WTC11 (cell line): Measurements from ENCODE around the gene RGS1. TPM values are rescaled to one million over a fixed set of nuclear protein-coding genes. Genes with fewer than 3 reads are reported as not detected.

ENCODE experiments used
- ATAC-seq: fragments of 200-7000 bp; cut with Tn5 transposase; 2 replicates; pipeline ENCODE4 v1.10.0; 2021; ENCODE audit warnings: mild to moderate bottlenecking, moderate library complexity
- CTCF ChIA-PET: fragments of 300-600 bp; sonication (Branson Sonifier 250); formaldehyde crosslinking; loops from one replicate; lab custom pipeline; 2021; ENCODE audit warnings: antibody characterized with exemption; lab: Charles Lee
- POLR2A ChIA-PET: fragments of 350-600 bp; sonication (Branson Sonifier 250); formaldehyde crosslinking; loops from one replicate; lab custom pipeline; 2021; ENCODE audit warnings: antibody characterized with exemption; lab: Charles Lee
- DNase-seq: peaks from one replicate; pipeline ENCODE4 v3.0.0; 2021; ENCODE audit warnings: low spot score
- H3K27ac Mint-ChIP-seq: 2 replicates; pipeline ENCODE4 v1.8.0; 2021; ENCODE audit warnings: mixed read lengths
- H3K27me3 Mint-ChIP-seq: 2 replicates; pipeline ENCODE4 v1.8.0; 2021; ENCODE audit warnings: low read depth, mild to moderate bottlenecking, moderate library complexity, mixed read lengths
- H3K36me3 Mint-ChIP-seq: 2 replicates; pipeline ENCODE4 v1.8.0; 2021; ENCODE audit warnings: mixed read lengths
- H3K4me1 Mint-ChIP-seq: 2 replicates; pipeline ENCODE4 v1.8.0; 2022; ENCODE audit warnings: mixed read lengths
- H3K4me3 Mint-ChIP-seq: 2 replicates; pipeline ENCODE4 v1.8.0; 2021; ENCODE audit warnings: mild to moderate bottlenecking, moderate library complexity, mixed read lengths
- H3K9me3 Mint-ChIP-seq: 2 replicates; pipeline ENCODE4 v1.8.0; 2021; ENCODE audit warnings: mixed read lengths
- ATF1 ChIP-seq: sonication (generic); formaldehyde crosslinking; IDR thresholded peaks from 2 replicates; pipeline ENCODE4 v1.8.1; 2023; ENCODE audit warnings: mild to moderate bottlenecking, moderate library complexity, missing genetic modification reagents
- EMX1 ChIP-seq: fragments of 250-450 bp; sonication (Bioruptor Pico); IDR thresholded peaks from 2 replicates; pipeline ENCODE4 v1.8.0; 2021; ENCODE audit warnings: mild to moderate bottlenecking
- FOXJ3 ChIP-seq: sonication (generic); formaldehyde crosslinking; IDR thresholded peaks from 2 replicates; pipeline ENCODE4 v1.9.0; 2021; ENCODE audit warnings: missing genetic modification reagents, mild to moderate bottlenecking, borderline replicate concordance
- FOXP1 ChIP-seq: sonication (generic); formaldehyde crosslinking; IDR thresholded peaks from 2 replicates; pipeline ENCODE4 v1.8.0; 2022; ENCODE audit warnings: missing genetic modification reagents, mild to moderate bottlenecking, moderate library complexity, borderline replicate concordance
- GABPB1 ChIP-seq: sonication (generic); formaldehyde crosslinking; IDR thresholded peaks from 2 replicates; pipeline ENCODE4 v1.8.1; 2023; ENCODE audit warnings: mild to moderate bottlenecking, missing genetic modification reagents
- HMGXB4 ChIP-seq: sonication (generic); formaldehyde crosslinking; IDR thresholded peaks from 2 replicates; pipeline ENCODE4 v1.8.1; 2023; ENCODE audit warnings: mild to moderate bottlenecking, moderate library complexity, missing genetic modification reagents
- KAT7 ChIP-seq: sonication (generic); formaldehyde crosslinking; IDR thresholded peaks from 2 replicates; pipeline ENCODE4 v1.8.1; 2023; ENCODE audit warnings: missing genetic modification reagents, mild to moderate bottlenecking, borderline replicate concordance
- MLX ChIP-seq: sonication (generic); formaldehyde crosslinking; IDR thresholded peaks from 2 replicates; pipeline ENCODE4 v1.8.1; 2023; ENCODE audit warnings: mild to moderate bottlenecking, missing genetic modification reagents, moderate library complexity
- MXD4 ChIP-seq: fragments of 250-450 bp; sonication (Bioruptor Pico); IDR thresholded peaks from 2 replicates; pipeline ENCODE4 v1.8.0; 2021; ENCODE audit warnings: mild to moderate bottlenecking, moderate library complexity, borderline replicate concordance
- NFE2L1 ChIP-seq: sonication (generic); formaldehyde crosslinking; IDR thresholded peaks from 2 replicates; pipeline ENCODE4 v1.8.1; 2023; ENCODE audit warnings: missing genetic modification reagents
- NR3C1 ChIP-seq: sonication (generic); formaldehyde crosslinking; conservative IDR thresholded peaks from 2 replicates; pipeline ENCODE4 v1.8.1; 2023; ENCODE audit warnings: low read depth, mild to moderate bottlenecking, missing genetic modification reagents
- OVOL2 ChIP-seq: fragments of 250-450 bp; sonication (Bioruptor Pico); IDR thresholded peaks from 2 replicates; pipeline ENCODE4 v1.9.0; 2021; ENCODE audit warnings: mild to moderate bottlenecking, borderline replicate concordance
- PRRX2 ChIP-seq: fragments of 250-450 bp; sonication (Bioruptor Pico); IDR thresholded peaks from 2 replicates; pipeline ENCODE4 v1.8.0; 2021; ENCODE audit warnings: mild to moderate bottlenecking
- RELA ChIP-seq: sonication (generic); formaldehyde crosslinking; IDR thresholded peaks from 2 replicates; pipeline ENCODE4 v1.8.1; 2022; ENCODE audit warnings: missing genetic modification reagents, mild to moderate bottlenecking, borderline replicate concordance
- RORB ChIP-seq: fragments of 250-450 bp; sonication (Bioruptor Pico); IDR thresholded peaks from 2 replicates; pipeline ENCODE4 v1.9.0; 2021; ENCODE audit warnings: mild to moderate bottlenecking
- TCF7 ChIP-seq: sonication (generic); formaldehyde crosslinking; IDR thresholded peaks from 2 replicates; pipeline ENCODE4 v1.8.0; 2022; ENCODE audit warnings: mild to moderate bottlenecking, low read depth, missing genetic modification reagents, moderate library complexity
- TEAD1 ChIP-seq: sonication (generic); formaldehyde crosslinking; IDR thresholded peaks from 2 replicates; pipeline ENCODE4 v1.8.0; 2022; ENCODE audit warnings: mild to moderate bottlenecking, missing genetic modification reagents
- TP53 ChIP-seq: sonication (generic); formaldehyde crosslinking; IDR thresholded peaks from 2 replicates; pipeline ENCODE4 v1.8.1; 2023; ENCODE audit warnings: mild to moderate bottlenecking, missing genetic modification reagents
- ZBTB21 ChIP-seq: sonication (generic); formaldehyde crosslinking; IDR thresholded peaks from 2 replicates; pipeline ENCODE4 v1.8.1; 2023; ENCODE audit warnings: mild to moderate bottlenecking, missing genetic modification reagents, borderline replicate concordance
- ZNF121 ChIP-seq: sonication (generic); formaldehyde crosslinking; IDR thresholded peaks from 2 replicates; pipeline ENCODE4 v1.8.0; 2023; ENCODE audit warnings: missing genetic modification reagents
- ZNF416 ChIP-seq: fragments of 250-450 bp; sonication (Bioruptor Pico); IDR thresholded peaks from 2 replicates; pipeline ENCODE4 v1.9.0; 2021; ENCODE audit warnings: mild to moderate bottlenecking, inconsistent platforms
- ZNF512 ChIP-seq: sonication (generic); formaldehyde crosslinking; IDR thresholded peaks from 2 replicates; pipeline ENCODE4 v1.8.1; 2022; ENCODE audit warnings: missing genetic modification reagents, borderline replicate concordance
- total RNA-seq: library from RNA; stranded (reverse); gene quantifications from 3 replicates; pipeline ENCODE4 v1.2.3, GENCODE V29; 2021
- TF ChIP-seq, protein P1 (sequence below): fragments of 250-450 bp; sonication (Bioruptor Pico); IDR thresholded peaks from 2 replicates; pipeline ENCODE4 v1.8.0; 2021; ENCODE audit warnings: mild to moderate bottlenecking
- TF ChIP-seq, protein P2 (sequence below): fragments of 200-600 bp; IDR thresholded peaks from 2 replicates; pipeline ENCODE4 v1.8.0; 2022; ENCODE audit warnings: antibody characterized with exemption
- TF ChIP-seq, protein P3 (sequence below): sonication (generic); formaldehyde crosslinking; IDR thresholded peaks from 2 replicates; pipeline ENCODE4 v1.8.0; 2022; ENCODE audit warnings: mild to moderate bottlenecking, missing genetic modification reagents
- TF ChIP-seq, protein P4 (sequence below): sonication (generic); formaldehyde crosslinking; conservative IDR thresholded peaks from 2 replicates; pipeline ENCODE4 v1.8.1; 2022; ENCODE audit warnings: mild to moderate bottlenecking, missing genetic modification reagents

The RGS1 gene
- total RNA-seq, 1 experiment from 2014 or later, result 0.22 TPM

DNA sequence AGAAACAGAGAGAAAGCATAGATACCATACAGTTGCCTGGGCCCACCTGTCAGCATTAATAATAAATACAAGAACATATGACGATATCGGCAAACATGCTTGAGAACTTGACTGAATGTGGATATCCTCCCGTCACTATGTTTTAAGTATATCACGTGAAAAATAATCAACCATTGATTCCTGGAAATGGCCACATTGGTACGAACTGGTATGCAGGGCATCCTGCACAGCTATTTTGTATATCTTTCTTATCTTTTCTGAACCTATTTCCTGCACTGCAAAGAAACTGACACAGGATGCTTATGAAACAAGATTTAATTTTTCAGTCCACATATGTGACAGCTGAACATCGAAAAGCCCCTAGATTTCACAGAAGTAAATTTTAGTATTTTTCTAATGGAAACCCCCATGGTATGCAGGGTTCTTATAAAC, 22.8 kb upstream of the RGS1 start:
- peaks cover 22% of the 10 kb centered on the region for H3K4me1 Mint-ChIP-seq
- no peaks in the 10 kb centered on the region for H3K36me3 Mint-ChIP-seq
- no peaks in the 10 kb centered on the region for H3K27me3 Mint-ChIP-seq
- H3K4me3 Mint-ChIP-seq, result no peak overlapping the region
- CTCF ChIA-PET, result no interaction called here
- ATAC-seq (no peak), DNase-seq (no peak)
- H3K27ac Mint-ChIP-seq, result no peak overlapping the region
- TF ChIP-seq NFE2L1 (no peak), GABPB1 (CRISPR knock-in tag) (no peak), ZBTB21 (CRISPR knock-in tag) (no peak), ZNF512 (CRISPR knock-in tag) (no peak), FOXJ3 (CRISPR knock-in tag) (no peak), MLX (no peak), OVOL2 (no peak), TP53 (no peak), KAT7 (CRISPR knock-in tag) (no peak)
- TF ChIP-seq, protein P1, sequence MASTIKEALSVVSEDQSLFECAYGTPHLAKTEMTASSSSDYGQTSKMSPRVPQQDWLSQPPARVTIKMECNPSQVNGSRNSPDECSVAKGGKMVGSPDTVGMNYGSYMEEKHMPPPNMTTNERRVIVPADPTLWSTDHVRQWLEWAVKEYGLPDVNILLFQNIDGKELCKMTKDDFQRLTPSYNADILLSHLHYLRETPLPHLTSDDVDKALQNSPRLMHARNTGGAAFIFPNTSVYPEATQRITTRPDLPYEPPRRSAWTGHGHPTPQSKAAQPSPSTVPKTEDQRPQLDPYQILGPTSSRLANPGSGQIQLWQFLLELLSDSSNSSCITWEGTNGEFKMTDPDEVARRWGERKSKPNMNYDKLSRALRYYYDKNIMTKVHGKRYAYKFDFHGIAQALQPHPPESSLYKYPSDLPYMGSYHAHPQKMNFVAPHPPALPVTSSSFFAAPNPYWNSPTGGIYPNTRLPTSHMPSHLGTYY (CRISPR knock-in tag), result no peak
- POLR2A ChIA-PET, result no interaction called here
- no peaks in the 10 kb centered on the region for H3K9me3 Mint-ChIP-seq

- Mint-ChIP-seq H3K36me3 (no peaks in the 10 kb centered on the region), H3K4me3 (no peak overlapping the region), H3K27ac (no peak overlapping the region), H3K4me1 (peaks cover 22% of the 10 kb centered on the region), H3K9me3 (no peaks in the 10 kb centered on the region), H3K27me3 (no peaks in the 10 kb centered on the region)
- no peak for DNase-seq
- CTCF ChIA-PET, result no interaction called here
- POLR2A ChIA-PET, result no interaction called here
- no peak for TF ChIP-seq PRRX2 (CRISPR knock-in tag)
- TF ChIP-seq ZNF416 (CRISPR knock-in tag), result no peak
- TF ChIP-seq, protein P2, sequence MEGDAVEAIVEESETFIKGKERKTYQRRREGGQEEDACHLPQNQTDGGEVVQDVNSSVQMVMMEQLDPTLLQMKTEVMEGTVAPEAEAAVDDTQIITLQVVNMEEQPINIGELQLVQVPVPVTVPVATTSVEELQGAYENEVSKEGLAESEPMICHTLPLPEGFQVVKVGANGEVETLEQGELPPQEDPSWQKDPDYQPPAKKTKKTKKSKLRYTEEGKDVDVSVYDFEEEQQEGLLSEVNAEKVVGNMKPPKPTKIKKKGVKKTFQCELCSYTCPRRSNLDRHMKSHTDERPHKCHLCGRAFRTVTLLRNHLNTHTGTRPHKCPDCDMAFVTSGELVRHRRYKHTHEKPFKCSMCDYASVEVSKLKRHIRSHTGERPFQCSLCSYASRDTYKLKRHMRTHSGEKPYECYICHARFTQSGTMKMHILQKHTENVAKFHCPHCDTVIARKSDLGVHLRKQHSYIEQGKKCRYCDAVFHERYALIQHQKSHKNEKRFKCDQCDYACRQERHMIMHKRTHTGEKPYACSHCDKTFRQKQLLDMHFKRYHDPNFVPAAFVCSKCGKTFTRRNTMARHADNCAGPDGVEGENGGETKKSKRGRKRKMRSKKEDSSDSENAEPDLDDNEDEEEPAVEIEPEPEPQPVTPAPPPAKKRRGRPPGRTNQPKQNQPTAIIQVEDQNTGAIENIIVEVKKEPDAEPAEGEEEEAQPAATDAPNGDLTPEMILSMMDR, result no peak
- no peak for TF ChIP-seq NR3C1 (CRISPR knock-in tag)
- no peak for TF ChIP-seq GABPB1 (CRISPR knock-in tag)
- no peak for TF ChIP-seq FOXP1 (CRISPR knock-in tag)
- TF ChIP-seq ZNF121 (CRISPR knock-in tag), result no peak
- no peak for TF ChIP-seq EMX1 (CRISPR knock-in tag)
- TF ChIP-seq TCF7 (CRISPR knock-in tag), result no peak
- no peak for ATAC-seq
These were observed 21.8 kb upstream of the RGS1 start for GRCh38 chr1:192553741-192554140.

- ChIA-PET CTCF (no interaction called here), POLR2A (no interaction called here)
- no peak overlapping the region for H3K4me3 Mint-ChIP-seq
- DNase-seq, result no peak
- H3K4me1 Mint-ChIP-seq, result peaks cover 17% of the 10 kb centered on the region
- no peaks in the 10 kb centered on the region for H3K9me3 Mint-ChIP-seq
- no peak for ATAC-seq
- H3K36me3 Mint-ChIP-seq, result no peaks in the 10 kb centered on the region
- H3K27ac Mint-ChIP-seq, result no peak overlapping the region
- H3K27me3 Mint-ChIP-seq, result no peaks in the 10 kb centered on the region
- no peak for TF ChIP-seq TEAD1 (CRISPR knock-in tag)
- no peak for TF ChIP-seq MXD4 (CRISPR knock-in tag)
- TF ChIP-seq ZNF121 (CRISPR knock-in tag), result no peak
- TF ChIP-seq, protein P3, sequence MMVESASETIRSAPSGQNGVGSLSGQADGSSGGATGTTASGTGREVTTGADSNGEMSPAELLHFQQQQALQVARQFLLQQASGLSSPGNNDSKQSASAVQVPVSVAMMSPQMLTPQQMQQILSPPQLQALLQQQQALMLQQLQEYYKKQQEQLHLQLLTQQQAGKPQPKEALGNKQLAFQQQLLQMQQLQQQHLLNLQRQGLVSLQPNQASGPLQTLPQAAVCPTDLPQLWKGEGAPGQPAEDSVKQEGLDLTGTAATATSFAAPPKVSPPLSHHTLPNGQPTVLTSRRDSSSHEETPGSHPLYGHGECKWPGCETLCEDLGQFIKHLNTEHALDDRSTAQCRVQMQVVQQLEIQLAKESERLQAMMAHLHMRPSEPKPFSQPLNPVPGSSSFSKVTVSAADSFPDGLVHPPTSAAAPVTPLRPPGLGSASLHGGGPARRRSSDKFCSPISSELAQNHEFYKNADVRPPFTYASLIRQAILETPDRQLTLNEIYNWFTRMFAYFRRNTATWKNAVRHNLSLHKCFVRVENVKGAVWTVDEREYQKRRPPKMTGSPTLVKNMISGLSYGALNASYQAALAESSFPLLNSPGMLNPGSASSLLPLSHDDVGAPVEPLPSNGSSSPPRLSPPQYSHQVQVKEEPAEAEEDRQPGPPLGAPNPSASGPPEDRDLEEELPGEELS (CRISPR knock-in tag), result no peak
- no peak for TF ChIP-seq RORB (CRISPR knock-in tag)
- TF ChIP-seq TP53, result no peak
- no peak for TF ChIP-seq NR3C1 (CRISPR knock-in tag)
- TF ChIP-seq RELA, result no peak
- TF ChIP-seq, protein P4, sequence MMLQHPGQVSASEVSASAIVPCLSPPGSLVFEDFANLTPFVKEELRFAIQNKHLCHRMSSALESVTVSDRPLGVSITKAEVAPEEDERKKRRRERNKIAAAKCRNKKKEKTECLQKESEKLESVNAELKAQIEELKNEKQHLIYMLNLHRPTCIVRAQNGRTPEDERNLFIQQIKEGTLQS, result no peak
- TF ChIP-seq ATF1 (CRISPR knock-in tag), result no peak
- no peak for TF ChIP-seq HMGXB4
These were observed 20.7 kb upstream of the RGS1 start for GRCh38 chr1:192554904-192555303.
